A375 (cell line): ENCODE results near the gene AMBRA1. TPM values are rescaled to one million over a fixed set of nuclear protein-coding genes. Genes with fewer than 3 reads are reported as not detected.

Experiments
- small RNA-seq: library from RNA; depleted of rRNA; stranded (forward); fragments of <200 nt; gene quantifications from one replicate; pipeline ENCODE3, GENCODE V24; 2014
- total RNA-seq: library from RNA; depleted of rRNA; stranded (reverse); fragments of >200 nt; shearing (Covaris generic); gene quantifications from 2 replicates; pipeline ENCODE4 v1.2.3, GENCODE V29; 2014; rRNA removed

Gene AMBRA1
- total RNA-seq, result 21.6 and 30.4 TPM in 2 replicates

DNA sequence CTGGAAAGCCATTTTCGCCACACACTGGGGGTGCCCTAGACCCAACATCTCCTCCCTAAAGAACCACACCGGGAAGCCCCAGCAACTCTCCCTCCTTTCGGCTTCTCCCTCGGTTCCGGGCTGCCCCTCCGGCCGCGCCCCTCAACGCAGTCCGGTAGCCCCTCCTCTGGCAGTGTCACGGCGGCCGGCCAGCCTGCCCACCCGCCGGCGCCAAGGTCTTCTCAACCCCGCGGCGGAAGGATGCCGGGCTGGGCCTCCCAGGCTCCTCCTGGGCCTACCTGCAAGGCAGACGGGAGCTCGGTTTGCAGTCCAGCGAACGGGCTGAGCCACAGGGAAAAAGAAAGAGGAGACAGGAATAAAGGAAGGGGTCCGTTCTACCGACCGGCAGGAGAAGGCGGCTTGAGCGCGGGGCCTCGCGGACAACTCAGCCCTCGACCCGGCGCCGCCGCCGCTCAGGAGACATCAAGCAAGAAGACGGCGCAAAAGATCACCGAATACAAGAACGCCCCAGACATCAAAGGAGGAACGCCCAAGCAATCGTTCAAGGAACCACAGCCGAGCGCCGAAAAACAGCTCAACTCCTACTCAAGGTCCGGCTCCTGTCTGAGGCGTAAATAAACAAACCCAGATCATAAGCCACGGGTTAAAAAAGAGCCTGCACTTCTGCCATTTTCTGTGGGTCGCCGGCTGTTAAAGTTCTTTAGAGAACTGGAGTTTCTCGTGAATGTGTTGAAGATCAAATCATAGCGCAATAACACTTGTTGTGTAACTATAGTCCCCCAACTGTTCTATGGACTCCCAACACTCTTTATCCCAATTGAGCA is at the start of gene AMBRA1:
TSS of gene AMBRA1 (minus strand) at position 474 of the 824 bp plus-strand sequence. CDS start 45,643 bp downstream, outside the sequence.

DNA sequence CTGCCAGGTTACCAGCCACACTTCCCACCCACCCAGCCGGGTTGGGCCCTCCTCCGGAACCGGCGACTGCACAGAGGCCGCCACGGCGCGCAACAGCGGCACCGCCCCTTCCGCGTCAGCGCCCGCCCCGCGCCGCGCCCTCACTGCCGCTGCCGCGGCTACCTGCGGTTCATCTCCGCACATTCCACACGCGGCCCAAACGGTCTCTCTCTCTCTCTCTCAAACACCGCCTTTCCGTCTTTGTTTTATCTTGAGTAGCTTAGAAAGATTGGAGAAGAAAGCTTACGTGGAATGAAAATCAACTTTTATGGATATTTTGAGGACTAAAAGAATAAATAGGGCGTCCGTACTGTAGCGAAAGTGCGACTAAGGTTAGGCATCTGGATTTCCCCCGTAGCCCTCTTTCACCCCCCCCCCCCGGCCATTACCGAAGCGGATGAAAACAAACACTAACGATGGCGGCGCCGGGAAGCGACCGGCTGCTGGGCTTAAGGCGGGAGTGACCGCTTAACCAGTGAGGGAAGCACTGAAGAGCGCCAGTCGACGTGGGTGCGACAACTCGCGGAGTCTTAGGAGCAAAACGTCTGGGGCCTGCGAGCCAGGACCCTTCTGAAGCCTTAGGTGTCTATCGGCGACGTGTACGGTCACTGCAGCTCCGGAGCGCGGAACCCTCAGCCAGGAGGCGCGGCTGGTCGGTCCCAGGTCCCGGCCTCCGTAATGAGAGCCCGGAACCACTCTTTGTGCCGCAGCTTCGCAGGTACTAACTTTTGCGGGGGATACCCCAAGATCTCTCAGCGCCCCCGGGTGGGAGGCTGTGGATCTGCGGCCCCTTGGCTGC is 23.5 kb upstream of the AMBRA1 start, which contains the start of the genes ATG13 and HARBI1:
TSS of gene ATG13 (plus strand) at position 420 of the 838 bp plus-strand sequence. CDS start 26,739 bp downstream, outside the sequence.
TSS of gene HARBI1 (minus strand) at position 94 of the 838 bp plus-strand sequence. CDS start 990 bp downstream, outside the sequence.

DNA sequence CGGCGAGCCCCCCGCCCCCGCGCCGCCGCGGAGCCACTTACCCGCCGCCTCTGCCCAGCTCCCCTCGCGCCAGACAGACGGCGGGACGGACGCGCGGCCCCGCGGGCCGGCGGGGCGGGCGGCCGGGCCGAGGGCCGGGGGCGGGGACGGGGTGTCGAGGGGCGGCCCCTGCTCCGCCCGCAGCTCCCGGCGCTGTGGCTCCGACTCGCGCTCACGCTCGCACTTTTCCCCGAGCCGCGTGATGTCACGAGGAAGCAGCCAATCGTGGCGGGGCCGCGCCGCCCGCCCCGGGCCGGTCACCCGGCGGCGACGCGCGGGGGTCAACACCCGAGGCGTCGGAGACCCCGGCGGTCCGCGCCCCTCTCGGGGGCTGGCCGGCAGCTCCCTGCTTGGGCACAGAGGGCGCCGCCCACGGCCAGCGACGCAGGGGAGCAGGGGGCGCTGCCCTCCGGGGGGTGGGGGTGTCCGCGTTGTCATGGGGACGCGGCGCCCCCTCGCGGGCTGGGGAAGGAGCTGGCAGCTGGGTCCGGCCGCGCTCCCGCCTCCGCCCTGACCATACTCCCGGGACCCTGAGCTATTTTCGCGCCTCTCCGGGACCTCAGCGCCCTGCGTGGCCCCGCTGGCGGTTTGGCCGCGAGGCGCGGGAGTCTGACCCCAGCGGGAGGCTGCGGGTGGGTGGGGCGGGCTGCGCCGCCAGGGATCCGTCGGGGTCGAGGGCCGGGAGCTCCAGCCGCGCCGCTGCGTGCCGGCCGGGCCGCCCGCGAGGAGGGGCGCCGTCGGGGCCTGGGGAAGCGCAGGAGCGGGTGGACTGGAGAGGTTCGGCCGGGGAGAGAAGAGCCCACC is 202.0 kb downstream of the AMBRA1 start, which contains the start of gene CHRM4:
TSS of gene CHRM4 (minus strand) at position 199 of the 843 bp plus-strand sequence. CDS start 5,219 bp downstream, outside the sequence.

GRCh38 chr11:46381048-46381818 is 212.6 kb downstream of the AMBRA1 start, which contains the start of gene MDK:
Gene MDK (plus strand): TSS chr11:46381669. CDS start chr11:46382058, 389 bp downstream.

GRCh38 chr11:46346886-46347636 is 246.8 kb downstream of the AMBRA1 start, which contains the start of gene DGKZ:
Gene DGKZ (plus strand): TSS chr11:46347463. CDS start chr11:46347660, 197 bp downstream.

Small RNA genes within 50 kb of the gene (small RNA-seq; reads per million reads assigned to genes)
- not detected for gene MIR3160-1
- gene MIR4688, result not detected

Other genes with a start within 250 kb of the AMBRA1 start
- 52.9 and 56.0 TPM in 2 replicates for gene DGKZ, start 246.6 kb downstream of the AMBRA1 start, total RNA-seq
- 151 and 183 TPM in 2 replicates for gene MDK, start 212.4 kb downstream of the AMBRA1 start, total RNA-seq
- gene CHRM4, start 202.2 kb downstream of the AMBRA1 start, total RNA-seq, result 0.08 and 1.2 TPM in 2 replicates
- 4.6 and 5.7 TPM in 2 replicates for gene HARBI1, start 23.2 kb upstream of the AMBRA1 start, total RNA-seq
- 144 and 164 TPM in 2 replicates for gene ATG13, start 23.5 kb upstream of the AMBRA1 start, total RNA-seq
- 27.6 and 33.6 TPM in 2 replicates for gene ARHGAP1, start 106.6 kb upstream of the AMBRA1 start, total RNA-seq
- 13.6 and 14.6 TPM in 2 replicates for gene ZNF408, start 107.0 kb upstream of the AMBRA1 start, total RNA-seq
- not detected in 2 replicates for gene F2, start 125.2 kb upstream of the AMBRA1 start, total RNA-seq